Effector memory CD4-positive, alpha-beta T cell (primary cell): Measurements from ENCODE around the gene DDX54.
A peak's percentile ranks its signal among the peaks of the same experiment; 100 is the strongest.

Experiments used
- DNase-seq, 3 donors: peaks; one replicate each; pipeline ENCODE4 v3.0.0-alpha.2; 2020
- H3K27ac ChIP-seq: 2 replicates; pipeline ENCODE4 v1.7.0; 2013; ENCODE audit warnings: mild to moderate bottlenecking, low read length, moderate library complexity; ENCODE audit not compliant: insufficient read depth, poor library complexity, severe bottlenecking
- H3K27me3 ChIP-seq: replicated peaks from 2 replicates; pipeline ENCODE4 v1.7.0; 2013; ENCODE audit warnings: mild to moderate bottlenecking, low read length; ENCODE audit not compliant: insufficient read depth, control insufficient read depth, poor library complexity, severe bottlenecking
- H3K36me3 ChIP-seq: 2 replicates; pipeline ENCODE4 v1.7.0; 2013; ENCODE audit warnings: mild to moderate bottlenecking, low read length, moderate library complexity; ENCODE audit not compliant: control insufficient read depth, insufficient read depth
- H3K4me1 ChIP-seq: 2 replicates; pipeline ENCODE4 v1.7.0; 2013; ENCODE audit warnings: low read length, mild to moderate bottlenecking; ENCODE audit not compliant: control insufficient read depth, insufficient read depth, poor library complexity, severe bottlenecking
- H3K4me3 ChIP-seq: 2 replicates; pipeline ENCODE4 v1.7.0; 2013; ENCODE audit warnings: low read length, low read depth, mild to moderate bottlenecking; ENCODE audit not compliant: insufficient read depth, poor library complexity, severe bottlenecking
- H3K9me3 ChIP-seq: 2 replicates; pipeline ENCODE4 v1.7.0; 2013; ENCODE audit warnings: mild to moderate bottlenecking, low read length, moderate library complexity; ENCODE audit not compliant: control insufficient read depth

Gene DDX54

GRCh38 chr12:113174461-113175384 lies 10.6 kb downstream of the DDX54 start:
- peaks cover 90% of the 10 kb centered on the region for H3K36me3 ChIP-seq

GRCh38 chr12:113173081-113173698 lies 12.1 kb downstream of the DDX54 start:
- no peak for DNase-seq
- peaks cover 90% of the 10 kb centered on the region for H3K36me3 ChIP-seq
- no peaks in the 10 kb centered on the region for H3K27me3 ChIP-seq
- H3K9me3 ChIP-seq = no peaks in the 10 kb centered on the region
- H3K4me1 ChIP-seq = no peaks in the 10 kb centered on the region
- no peak overlapping the region for H3K27ac ChIP-seq
- H3K4me3 ChIP-seq = no peak overlapping the region

More at GRCh38 chr12:113174461-113175384, 10.6 kb downstream of the DDX54 start:
- H3K27me3 ChIP-seq = no peaks in the 10 kb centered on the region
- no peaks in the 10 kb centered on the region for H3K4me1 ChIP-seq
- no peak overlapping the region for H3K27ac ChIP-seq
- DNase-seq = peak; percentile 50 to 68 (median 57)
- no peaks in the 10 kb centered on the region for H3K9me3 ChIP-seq
- H3K4me3 ChIP-seq = no peak overlapping the region

GRCh38 chr12:113172185-113172584 lies 13.1 kb downstream of the DDX54 start:
- peaks cover 90% of the 10 kb centered on the region for H3K36me3 ChIP-seq
- no peak overlapping the region for H3K27ac ChIP-seq
- H3K4me3 ChIP-seq = no peak overlapping the region
- no peaks in the 10 kb centered on the region for H3K9me3 ChIP-seq
- no peak for DNase-seq
- no peaks in the 10 kb centered on the region for H3K27me3 ChIP-seq
- H3K4me1 ChIP-seq = no peaks in the 10 kb centered on the region

GRCh38 chr12:113171543-113171942 lies 13.7 kb downstream of the DDX54 start:
- no peak for DNase-seq
- Histone ChIP-seq H3K4me3 (no peak overlapping the region), H3K27me3 (no peaks in the 10 kb centered on the region), H3K36me3 (peaks cover 89% of the 10 kb centered on the region), H3K4me1 (no peaks in the 10 kb centered on the region), H3K9me3 (no peaks in the 10 kb centered on the region), H3K27ac (no peak overlapping the region)

GRCh38 chr12:113170926-113171325 lies 14.4 kb downstream of the DDX54 start:
- no peaks in the 10 kb centered on the region for H3K27me3 ChIP-seq
- DNase-seq = no peak
- H3K9me3 ChIP-seq = no peaks in the 10 kb centered on the region
- no peak overlapping the region for H3K27ac ChIP-seq
- no peaks in the 10 kb centered on the region for H3K4me1 ChIP-seq
- peaks cover 90% of the 10 kb centered on the region for H3K36me3 ChIP-seq
- no peak overlapping the region for H3K4me3 ChIP-seq

- peaks cover 95% of the 10 kb centered on the region for H3K36me3 ChIP-seq
- no peak overlapping the region for H3K27ac ChIP-seq
- DNase-seq = no peak
Observed at GRCh38 chr12:113170457-113170856, 14.8 kb downstream of the DDX54 start.

GRCh38 chr12:113169697-113170096 lies 15.6 kb downstream of the DDX54 start:
- DNase-seq = no peak
- Histone ChIP-seq H3K36me3 (peaks cover 98% of the 10 kb centered on the region), H3K4me1 (no peaks in the 10 kb centered on the region), H3K9me3 (no peaks in the 10 kb centered on the region), H3K4me3 (no peak overlapping the region), H3K27me3 (no peaks in the 10 kb centered on the region), H3K27ac (no peak overlapping the region)

More at GRCh38 chr12:113170457-113170856, 14.8 kb downstream of the DDX54 start:
- no peaks in the 10 kb centered on the region for H3K9me3 ChIP-seq
- no peak overlapping the region for H3K4me3 ChIP-seq
- H3K27me3 ChIP-seq = no peaks in the 10 kb centered on the region
- H3K4me1 ChIP-seq = no peaks in the 10 kb centered on the region

GRCh38 chr12:113167868-113168267 lies 17.4 kb downstream of the DDX54 start:
- H3K27ac ChIP-seq = no peak overlapping the region
- H3K4me1 ChIP-seq = no peaks in the 10 kb centered on the region
- DNase-seq = no peak
- H3K4me3 ChIP-seq = no peak overlapping the region
- peaks cover 93% of the 10 kb centered on the region for H3K36me3 ChIP-seq
- no peaks in the 10 kb centered on the region for H3K9me3 ChIP-seq
- H3K27me3 ChIP-seq = no peaks in the 10 kb centered on the region

GRCh38 chr12:113165521-113166450 lies 19.5 kb downstream of the DDX54 start:
- Histone ChIP-seq H3K9me3 (no peaks in the 10 kb centered on the region), H3K27me3 (no peaks in the 10 kb centered on the region), H3K27ac (no peak overlapping the region), H3K36me3 (peaks cover 89% of the 10 kb centered on the region), H3K4me1 (no peaks in the 10 kb centered on the region), H3K4me3 (no peak overlapping the region)
- no peak for DNase-seq
